HUES48 (cell line): Measurements from ENCODE around the gene RELA.
A peak's percentile ranks its signal among the peaks of the same experiment; 100 is the strongest.

Experiments
- H3K27ac ChIP-seq: one replicate; pipeline ENCODE4 v1.7.0; 2013; ENCODE audit warnings: low read depth, low read length, inconsistent platforms
- H3K27me3 ChIP-seq: 2 replicates; pipeline ENCODE4 v1.6.1; 2013; ENCODE audit warnings: mild to moderate bottlenecking, low read length; ENCODE audit not compliant: control insufficient read depth, insufficient read depth
- H3K36me3 ChIP-seq: 2 replicates; pipeline ENCODE4 v1.6.1; 2013; ENCODE audit warnings: low read length; ENCODE audit not compliant: control insufficient read depth, insufficient read depth
- H3K4me1 ChIP-seq: 2 replicates; pipeline ENCODE4 v1.6.1; 2013; ENCODE audit warnings: mild to moderate bottlenecking, low read length; ENCODE audit not compliant: control insufficient read depth, insufficient read depth
- H3K4me3 ChIP-seq: 2 replicates; pipeline ENCODE4 v1.5.1; 2013; ENCODE audit warnings: mild to moderate bottlenecking, low read depth, low read length
- H3K9ac ChIP-seq: 2 replicates; pipeline ENCODE4 v1.6.1; 2013; ENCODE audit warnings: mild to moderate bottlenecking, low read depth, low read length, moderate library complexity
- H3K9me3 ChIP-seq: 2 replicates; pipeline ENCODE4 v1.6.1; 2013; ENCODE audit warnings: low read length; ENCODE audit not compliant: control insufficient read depth, insufficient read depth

Gene RELA

DNA sequence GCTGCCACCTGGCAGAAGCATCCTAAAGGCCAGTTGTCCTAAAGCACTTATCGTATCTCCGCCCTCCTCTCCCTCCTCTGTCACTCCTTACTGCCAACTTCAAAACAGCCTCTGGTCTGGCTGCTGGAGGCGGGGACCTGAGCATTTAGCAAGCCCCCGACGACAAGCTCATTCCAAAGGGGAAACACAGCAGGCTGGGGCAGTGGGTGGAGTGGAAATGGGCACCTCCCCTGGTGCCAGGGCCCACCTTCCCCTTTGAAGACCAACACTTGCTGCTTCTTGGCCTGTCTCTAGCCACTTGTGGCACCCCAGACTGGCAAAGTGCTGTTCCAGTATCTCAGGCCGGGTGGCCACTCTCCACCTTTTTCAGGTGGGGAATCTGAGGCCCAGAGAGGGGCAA, 52.3 kb downstream of the RELA start:
- H3K27me3 ChIP-seq = no peaks in the 10 kb centered on the region
- no peak overlapping the region for H3K27ac ChIP-seq
- no peaks in the 10 kb centered on the region for H3K9me3 ChIP-seq
- peaks cover 3% of the 10 kb centered on the region; the same call in 1 of the 2 replicates for H3K4me1 ChIP-seq
- H3K4me3 ChIP-seq = no peak overlapping the region
- H3K36me3 ChIP-seq = peaks cover 24% of the 10 kb centered on the region
- no peak overlapping the region for H3K9ac ChIP-seq

DNA sequence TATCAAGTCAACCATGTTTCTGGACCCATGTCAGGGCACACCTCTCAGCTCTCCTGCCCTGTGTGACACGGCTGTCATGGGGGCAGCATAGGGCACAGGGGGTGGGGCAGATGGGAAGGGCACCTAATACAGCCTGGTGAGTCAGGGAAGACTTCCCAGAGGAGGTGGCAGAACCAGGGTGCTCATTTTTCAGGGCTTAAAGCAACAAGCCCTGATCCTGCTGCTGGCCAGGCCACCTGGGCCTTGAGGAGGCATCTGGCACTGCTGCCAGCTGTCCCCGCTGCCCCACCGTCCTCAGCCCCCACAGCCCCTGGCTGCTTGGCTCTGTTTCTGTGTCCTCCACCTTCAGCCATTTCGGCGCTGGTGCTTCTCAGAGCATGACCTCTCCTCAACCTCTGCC, 53.1 kb downstream of the RELA start:
- Histone ChIP-seq H3K36me3 (peaks cover 32% of the 10 kb centered on the region), H3K9ac (no peak overlapping the region), H3K4me1 (peaks cover 3% of the 10 kb centered on the region; the same call in 1 of the 2 replicates), H3K9me3 (no peaks in the 10 kb centered on the region), H3K27me3 (no peaks in the 10 kb centered on the region), H3K27ac (no peak overlapping the region), H3K4me3 (no peak overlapping the region)

DNA sequence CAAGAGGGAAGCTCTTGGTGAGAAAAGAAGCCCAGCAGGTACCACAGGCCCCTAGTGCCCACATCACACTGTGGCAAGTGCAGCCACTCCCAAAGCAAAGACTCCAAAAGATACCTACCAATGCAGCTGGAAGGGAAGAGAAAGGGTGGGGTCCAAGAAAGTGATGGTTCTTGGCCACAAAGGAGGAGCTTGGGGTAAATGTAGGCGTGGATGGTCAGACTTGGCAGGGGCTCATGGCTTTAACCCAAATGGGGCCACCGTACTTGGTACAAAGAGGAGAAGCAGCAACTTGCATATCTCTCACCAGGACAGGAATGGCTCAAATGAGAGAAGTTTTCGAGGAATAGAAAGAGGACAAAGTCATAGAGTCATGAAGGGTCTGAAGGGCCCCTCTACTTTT, 53.5 kb downstream of the RELA start:
- no peak overlapping the region for H3K4me3 ChIP-seq
- H3K36me3 ChIP-seq = peaks cover 36% of the 10 kb centered on the region
- no peak overlapping the region for H3K9ac ChIP-seq
- peaks cover 3% of the 10 kb centered on the region; the same call in 1 of the 2 replicates for H3K4me1 ChIP-seq
- H3K27me3 ChIP-seq = no peaks in the 10 kb centered on the region
- H3K27ac ChIP-seq = no peak overlapping the region
- H3K9me3 ChIP-seq = no peaks in the 10 kb centered on the region

DNA sequence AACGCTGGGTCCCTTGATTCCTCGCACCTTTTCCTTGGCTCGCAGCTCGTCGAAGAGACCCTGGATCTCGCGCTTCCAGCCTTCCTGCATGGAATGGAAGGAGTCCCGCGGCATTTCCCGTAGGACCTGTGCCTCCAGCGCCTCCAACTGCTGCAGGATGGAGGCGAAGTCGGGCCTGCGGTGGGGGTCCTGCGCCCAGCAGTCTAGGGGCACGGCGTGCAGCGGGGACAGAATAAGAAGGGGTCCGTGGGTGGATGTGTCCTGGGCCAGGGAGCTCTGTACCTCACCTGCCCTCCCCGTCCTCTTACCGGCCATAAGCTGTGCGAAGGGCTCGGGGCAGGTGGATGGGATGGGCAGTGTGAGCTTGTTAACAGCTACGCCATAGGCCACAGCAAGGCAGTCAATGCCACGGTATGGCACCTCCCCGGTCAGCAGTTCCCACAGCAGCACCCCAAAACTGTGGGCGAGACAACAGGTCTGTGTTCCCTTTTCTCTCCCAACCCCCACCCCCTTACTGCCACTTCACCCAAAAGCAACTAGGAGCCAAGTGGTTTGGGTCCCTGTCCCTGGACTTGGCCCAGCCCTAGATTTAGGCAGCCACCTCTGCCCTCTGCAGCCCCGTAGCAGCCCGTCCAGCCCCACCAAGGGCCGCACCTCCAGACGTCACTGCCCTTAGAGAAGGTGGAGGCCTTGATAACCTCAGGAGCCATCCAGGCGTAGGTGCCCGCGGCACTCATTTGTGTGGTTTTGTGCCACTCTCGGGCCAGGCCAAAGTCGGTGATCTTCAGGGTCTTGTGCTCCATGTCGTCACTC, 54.9 kb downstream of the RELA start:
- Histone ChIP-seq H3K9me3 (no peaks in the 10 kb centered on the region), H3K9ac (no peak overlapping the region), H3K4me1 (peaks cover 3% of the 10 kb centered on the region; the same call in 1 of the 2 replicates), H3K36me3 (peaks cover 48% of the 10 kb centered on the region), H3K27ac (peak overlapping the region; percentile 46), H3K27me3 (no peaks in the 10 kb centered on the region), H3K4me3 (peak overlapping the region; percentile 56)

DNA sequence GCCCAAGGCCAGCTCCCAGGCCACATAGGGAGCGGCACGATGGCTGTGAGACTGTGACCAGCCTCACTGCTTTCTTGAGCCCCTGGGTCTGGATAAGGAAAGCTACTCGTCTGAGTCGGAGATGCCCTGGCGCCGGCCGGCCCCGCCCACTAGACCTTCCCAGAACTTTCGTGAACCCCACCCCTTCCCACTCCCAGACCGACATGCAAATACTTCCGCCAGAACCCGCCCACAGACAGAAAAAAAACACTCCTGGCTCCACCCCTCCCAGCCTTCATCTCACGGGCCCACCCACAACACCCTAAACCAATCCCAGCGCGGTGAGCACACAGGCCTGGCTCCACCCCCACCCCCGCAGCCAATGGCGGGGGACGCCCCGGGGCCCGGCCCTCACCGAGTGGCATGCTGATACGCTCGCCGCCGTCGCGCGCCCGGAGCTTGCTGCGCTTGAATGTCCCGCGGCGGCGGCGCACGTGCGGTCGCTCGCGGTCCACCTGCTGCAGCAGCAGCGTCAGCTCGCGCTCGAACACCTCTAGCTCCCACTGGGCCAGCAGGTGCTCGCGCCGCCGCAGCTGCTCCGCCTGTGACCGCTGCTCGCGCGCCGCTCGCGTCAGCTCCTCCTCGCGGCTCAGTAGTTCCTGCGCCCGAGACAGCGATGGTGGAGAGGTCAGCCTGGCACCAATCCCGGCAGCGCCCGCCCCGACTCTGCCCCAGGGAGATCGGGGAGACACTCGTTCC, 55.7 kb downstream of the RELA start:
- peak overlapping the region; percentile 56 for H3K4me3 ChIP-seq
- peaks cover 3% of the 10 kb centered on the region; the same call in 1 of the 2 replicates for H3K4me1 ChIP-seq
- H3K36me3 ChIP-seq = peaks cover 42% of the 10 kb centered on the region
- H3K27ac ChIP-seq = peak overlapping the region; percentile 46
- H3K27me3 ChIP-seq = no peaks in the 10 kb centered on the region
- no peaks in the 10 kb centered on the region for H3K9me3 ChIP-seq
- H3K9ac ChIP-seq = no peak overlapping the region

DNA sequence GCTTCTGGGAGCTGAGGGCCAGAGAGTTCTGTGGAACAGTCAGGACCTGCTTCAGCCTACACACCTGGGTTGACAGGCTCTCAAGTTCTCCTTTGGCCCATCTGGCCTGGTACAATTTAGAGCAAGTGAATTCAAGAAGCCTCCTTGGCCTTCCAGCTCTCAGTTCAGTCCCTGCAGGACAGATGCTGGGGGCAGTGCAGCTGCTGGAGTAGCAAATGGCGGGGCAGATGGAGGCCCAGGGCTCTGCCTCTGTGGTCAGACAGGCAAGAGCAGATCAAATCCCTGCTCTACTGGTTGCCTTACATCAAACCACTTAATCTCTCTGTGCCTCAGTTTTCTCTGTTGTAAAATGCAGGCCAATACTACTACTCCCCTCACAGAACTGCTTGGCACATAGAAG, 58.5 kb downstream of the RELA start:
- Histone ChIP-seq H3K4me1 (peaks cover 3% of the 10 kb centered on the region; the same call in 1 of the 2 replicates), H3K9ac (no peak overlapping the region), H3K4me3 (no peak overlapping the region), H3K9me3 (no peaks in the 10 kb centered on the region), H3K27ac (no peak overlapping the region), H3K36me3 (peaks cover 37% of the 10 kb centered on the region), H3K27me3 (no peaks in the 10 kb centered on the region)
